OCI-LY3 (cell line): ENCODE results near the gene LRRC8E.
A peak's percentile ranks its signal among the peaks of the same experiment; 100 is the strongest.

Source experiments
- H2AFZ ChIP-seq: fragments of 200-600, 300-600 bp; shearing (Covaris generic); 2 replicates; pipeline ENCODE4 v1.6.0; 2014; ENCODE audit warnings: antibody characterized with exemption, low read depth, low read length
- H3K27ac ChIP-seq: fragments of 200-600, 300-600 bp; sonication (generic); 2 replicates; pipeline ENCODE4 v1.5.1; 2014; ENCODE audit warnings: mild to moderate bottlenecking, low read length, moderate library complexity, mixed read lengths
- H3K27me3 ChIP-seq: fragments of 200-600, 300-600 bp; sonication (generic); 2 replicates; pipeline ENCODE4 v1.6.1; 2014; ENCODE audit warnings: low read depth, low read length, mixed read lengths
- H3K36me3 ChIP-seq: fragments of 200-600, 300-600 bp; sonication (generic); replicated peaks from 2 replicates; pipeline ENCODE3; 2014; ENCODE audit warnings: low read depth, low read length, mixed read lengths
- H3K4me1 ChIP-seq: fragments of 300-600, 200-600 bp; sonication (generic); 2 replicates; pipeline ENCODE4 v1.6.1; 2014; ENCODE audit warnings: low read length, mixed read lengths
- H3K4me2 ChIP-seq: fragments of 200-600, 300-600 bp; sonication (generic); 2 replicates; pipeline ENCODE4 v1.6.1; 2014; ENCODE audit warnings: low read length, mixed read lengths
- H3K4me3 ChIP-seq: fragments of 300-600, 200-600 bp; sonication (generic); 2 replicates; pipeline ENCODE4 v1.5.1; 2014; ENCODE audit warnings: antibody characterized with exemption, mild to moderate bottlenecking, low read length, moderate library complexity
- H3K79me2 ChIP-seq: fragments of 300-600, 200-600 bp; shearing (Covaris generic); 2 replicates; pipeline ENCODE4 v1.6.1; 2014; ENCODE audit warnings: mild to moderate bottlenecking, low read length, mixed read lengths
- H3K9ac ChIP-seq: fragments of 300-600, 200-600 bp; shearing (Covaris generic); 2 replicates; pipeline ENCODE4 v1.6.0; 2014; ENCODE audit warnings: mild to moderate bottlenecking, low read length, moderate library complexity
- H3K9me3 ChIP-seq: fragments of 200-600, 300-600 bp; shearing (Covaris generic); 2 replicates; pipeline ENCODE4 v1.6.1; 2014; ENCODE audit warnings: low read length, mixed read lengths; ENCODE audit not compliant: insufficient read depth
- H4K20me1 ChIP-seq: fragments of 200-600, 300-600 bp; sonication (generic); 2 replicates; pipeline ENCODE4 v1.6.1; 2016; ENCODE audit warnings: low read length, mixed read lengths; ENCODE audit not compliant: insufficient read depth
- EZH2phosphoT487 ChIP-seq: fragments of 200-600 bp; shearing (Covaris generic); IDR thresholded peaks from 2 replicates; pipeline ENCODE4 v1.6.1; 2018; ENCODE audit warnings: antibody characterized with exemption, mixed run types, low read depth
- TF ChIP-seq, protein P1 (sequence below): fragments of 200-600, 300-600 bp; sonication (generic); IDR thresholded peaks from 2 replicates; pipeline ENCODE4 v1.5.1; 2014; ENCODE audit warnings: antibody characterized with exemption, low read length, low read depth

The LRRC8E gene

GRCh38 chr19:7921302-7921966 lies 33.1 kb downstream of the LRRC8E start:
- TF ChIP-seq EZH2phosphoT487: no peak
- TF ChIP-seq, protein P1, sequence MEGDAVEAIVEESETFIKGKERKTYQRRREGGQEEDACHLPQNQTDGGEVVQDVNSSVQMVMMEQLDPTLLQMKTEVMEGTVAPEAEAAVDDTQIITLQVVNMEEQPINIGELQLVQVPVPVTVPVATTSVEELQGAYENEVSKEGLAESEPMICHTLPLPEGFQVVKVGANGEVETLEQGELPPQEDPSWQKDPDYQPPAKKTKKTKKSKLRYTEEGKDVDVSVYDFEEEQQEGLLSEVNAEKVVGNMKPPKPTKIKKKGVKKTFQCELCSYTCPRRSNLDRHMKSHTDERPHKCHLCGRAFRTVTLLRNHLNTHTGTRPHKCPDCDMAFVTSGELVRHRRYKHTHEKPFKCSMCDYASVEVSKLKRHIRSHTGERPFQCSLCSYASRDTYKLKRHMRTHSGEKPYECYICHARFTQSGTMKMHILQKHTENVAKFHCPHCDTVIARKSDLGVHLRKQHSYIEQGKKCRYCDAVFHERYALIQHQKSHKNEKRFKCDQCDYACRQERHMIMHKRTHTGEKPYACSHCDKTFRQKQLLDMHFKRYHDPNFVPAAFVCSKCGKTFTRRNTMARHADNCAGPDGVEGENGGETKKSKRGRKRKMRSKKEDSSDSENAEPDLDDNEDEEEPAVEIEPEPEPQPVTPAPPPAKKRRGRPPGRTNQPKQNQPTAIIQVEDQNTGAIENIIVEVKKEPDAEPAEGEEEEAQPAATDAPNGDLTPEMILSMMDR: no peak
- Histone ChIP-seq H4K20me1 (peaks cover 7% of the 10 kb centered on the region; the same call in 1 of the 2 replicates), H2AFZ (no peak overlapping the region)

GRCh38 chr19:7921967-7922835 lies 33.9 kb downstream of the LRRC8E start:
- Histone ChIP-seq H2AFZ (no peak overlapping the region), H3K9ac (no peak overlapping the region), H3K27me3 (no peaks in the 10 kb centered on the region), H3K4me1 (peaks cover 8% of the 10 kb centered on the region), H3K27ac (no peak overlapping the region), H3K36me3 (peaks cover 14% of the 10 kb centered on the region), H3K9me3 (no peaks in the 10 kb centered on the region), H3K4me2 (0 out of 2 replicates have a peak overlapping the region, but pooled peaks have one; percentile 74), H3K79me2 (no peaks in the 10 kb centered on the region), H4K20me1 (peaks cover 7% of the 10 kb centered on the region; the same call in 1 of the 2 replicates), H3K4me3 (no peak overlapping the region)
- TF ChIP-seq, protein P1: no peak
- no peak for TF ChIP-seq EZH2phosphoT487

More at GRCh38 chr19:7921302-7921966, 33.1 kb downstream of the LRRC8E start:
- Histone ChIP-seq H3K27me3 (no peaks in the 10 kb centered on the region), H3K4me3 (peak overlapping the region; percentile 81), H3K36me3 (peaks cover 10% of the 10 kb centered on the region), H3K9ac (peak overlapping the region; percentile 49), H3K4me2 (peak overlapping the region; percentile 74), H3K9me3 (no peaks in the 10 kb centered on the region), H3K27ac (no peak overlapping the region), H3K79me2 (no peaks in the 10 kb centered on the region), H3K4me1 (peaks cover 8% of the 10 kb centered on the region)

DNA sequence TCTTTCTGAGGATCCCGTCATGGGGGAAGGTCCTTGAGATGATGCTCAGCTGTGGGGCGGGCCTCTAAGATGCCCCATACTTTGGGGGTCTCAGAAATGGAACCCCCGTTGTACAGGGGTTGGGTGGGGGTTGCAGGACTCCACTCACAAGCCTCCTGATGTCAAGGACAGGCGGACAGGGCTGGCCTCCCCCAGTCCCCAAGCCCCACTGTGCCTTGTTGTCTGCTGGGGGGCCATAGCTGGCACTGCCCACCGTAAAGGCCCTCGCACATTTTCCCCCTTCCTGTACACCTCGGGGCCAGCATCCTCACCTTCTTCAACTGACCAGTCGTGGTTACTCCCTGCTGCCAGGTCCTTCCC lies 34.5 kb downstream of the LRRC8E start:
- Histone ChIP-seq H3K4me3 (no peak overlapping the region), H2AFZ (no peak overlapping the region), H3K4me2 (no peak overlapping the region), H3K9ac (no peak overlapping the region), H3K4me1 (peaks cover 8% of the 10 kb centered on the region), H3K27me3 (no peaks in the 10 kb centered on the region), H3K79me2 (no peaks in the 10 kb centered on the region), H3K36me3 (peaks cover 14% of the 10 kb centered on the region), H4K20me1 (peaks cover 7% of the 10 kb centered on the region; the same call in 1 of the 2 replicates), H3K27ac (no peak overlapping the region), H3K9me3 (no peaks in the 10 kb centered on the region)
- no peak for TF ChIP-seq EZH2phosphoT487
- TF ChIP-seq, protein P1: no peak
